B cell (primary cell): ENCODE measurements around the gene TMEM109. TPM values are rescaled to one million over a fixed set of nuclear protein-coding genes. Genes with fewer than 3 reads are reported as not detected.

ENCODE experiments used
- ATAC-seq: fragments of 200-7000 bp; cut with Tn5 transposase; one replicate; pipeline ENCODE4 v1.10.0; 2021; ENCODE audit warnings: low read depth, mild to moderate bottlenecking, moderate number of reproducible peaks, moderate library complexity
- CTCF ChIA-PET: fragments of 350-600 bp; sonication (Branson Sonifier 250); formaldehyde crosslinking; loops from one replicate; lab custom pipeline; 2021; ENCODE audit warnings: antibody characterized with exemption, inconsistent platforms; lab: Charles Lee
- POLR2A ChIA-PET: fragments of 350-600 bp; sonication (Branson Sonifier 250); formaldehyde crosslinking; loops from one replicate; lab custom pipeline; 2021; ENCODE audit warnings: antibody characterized with exemption; lab: Charles Lee
- DNase-seq: peaks from one replicate; pipeline ENCODE4 v3.0.0; 2013
- H2AFZ ChIP-seq: 2 replicates; pipeline ENCODE4 v1.6.1; 2012; ENCODE audit warnings: mild to moderate bottlenecking, low read depth, low read length; ENCODE audit not compliant: insufficient read depth, poor library complexity, severe bottlenecking
- H3K27ac ChIP-seq, 2 donors: 1 replicate in 1 of 2; 2 replicates in 1 of 2; pipeline ENCODE4 v1.5.1; 2012 to 2013; ENCODE audit warnings: low read length in 2 of 2, mild to moderate bottlenecking in 2 of 2, moderate library complexity in 1 of 2
- H3K27me3 ChIP-seq, 4 experiments: fragments of 200-600 bp in 1 of 4; sonication (generic) in 1 of 4; replicated peaks in 1 of 4; 1 replicate in 2 of 4; 2 replicates in 2 of 4; pipeline versions ENCODE4 v1.6.1 to v1.7.0; 2013 to 2016; ENCODE audit warnings: low read length in 3 of 4, mild to moderate bottlenecking in 2 of 4, mixed read lengths in 1 of 4, moderate library complexity in 1 of 4; ENCODE audit not compliant: insufficient read depth in 4 of 4, control insufficient read depth in 3 of 4; ENCODE audit errors: control extremely low read depth in 1 of 4
- H3K36me3 ChIP-seq, 2 experiments: replicated peaks in 1 of 2; 1 replicate in 1 of 2; 2 replicates in 1 of 2; pipeline versions ENCODE4 v1.6.1 to v1.7.1; 2013; ENCODE audit warnings: low read length in 1 of 2; ENCODE audit not compliant: insufficient read depth in 2 of 2, control insufficient read depth in 1 of 2; ENCODE audit errors: control extremely low read depth in 1 of 2, extremely low read depth in 1 of 2
- H3K4me1 ChIP-seq, 2 donors: fragments of 200-600 bp in 1 of 2; sonication (generic) in 1 of 2; 1 replicate in 1 of 2; 2 replicates in 1 of 2; pipeline versions ENCODE4 v1.5.1 to v1.6.1; 2013 to 2017; ENCODE audit warnings: low read length in 2 of 2; ENCODE audit not compliant: control insufficient read depth in 2 of 2, insufficient read depth in 2 of 2
- H3K4me2 ChIP-seq: replicated peaks from 2 replicates; pipeline ENCODE3; 2012; ENCODE audit warnings: mild to moderate bottlenecking, low read depth, low read length; ENCODE audit not compliant: poor library complexity, severe bottlenecking
- H3K4me3 ChIP-seq, 5 experiments: fragments of 200-600 bp in 1 of 5; sonication (generic) in 1 of 5; 1 replicate in 3 of 5; 2 replicates in 2 of 5; pipeline versions ENCODE4 v1.5.1 to v1.7.0; 2011 to 2016; ENCODE audit warnings: low read length in 4 of 5, mild to moderate bottlenecking in 4 of 5, low read depth in 2 of 5, control low read depth in 1 of 5, moderate library complexity in 1 of 5; ENCODE audit not compliant: insufficient read depth in 1 of 5; ENCODE audit errors: control extremely low read depth in 1 of 5, extremely low read depth in 1 of 5
- H3K79me2 ChIP-seq: fragments of 200-600 bp; sonication (generic); one replicate; pipeline ENCODE4 v1.6.0; 2016; ENCODE audit warnings: low read length; ENCODE audit not compliant: control insufficient read depth, insufficient read depth
- H3K9ac ChIP-seq: fragments of 200-600 bp; sonication (generic); 2 replicates; pipeline ENCODE4 v1.6.1; 2017; ENCODE audit warnings: mild to moderate bottlenecking, low read length, moderate library complexity
- H3K9me3 ChIP-seq, 3 donors: one replicate each; pipeline versions ENCODE4 v1.6.1 to v1.7.1; 2013; ENCODE audit warnings: low read length in 2 of 3; ENCODE audit not compliant: control insufficient read depth in 2 of 3, insufficient read depth in 1 of 3; ENCODE audit errors: control extremely low read depth in 1 of 3
- H4K20me1 ChIP-seq: 2 replicates; pipeline ENCODE4 v1.6.0; 2012; ENCODE audit warnings: mild to moderate bottlenecking, low read length; ENCODE audit not compliant: insufficient read depth, control insufficient read depth, poor library complexity, severe bottlenecking
- H3K27ac Mint-ChIP-seq: one replicate; pipeline ENCODE4 v1.8.0; 2021; ENCODE audit warnings: mixed read lengths
- H3K27me3 Mint-ChIP-seq: one replicate; pipeline ENCODE4 v1.8.0; 2021; ENCODE audit warnings: mixed read lengths
- H3K4me1 Mint-ChIP-seq: one replicate; pipeline ENCODE4 v1.8.0; 2021; ENCODE audit warnings: mixed read lengths
- H3K4me3 Mint-ChIP-seq: one replicate; pipeline ENCODE4 v1.8.0; 2021; ENCODE audit warnings: mixed read lengths
- H3K9me3 Mint-ChIP-seq: one replicate; pipeline ENCODE4 v1.8.0; 2022; ENCODE audit warnings: mixed read lengths; ENCODE audit not compliant: insufficient read depth
- EZH2 ChIP-seq: IDR thresholded peaks from 2 replicates; pipeline ENCODE4 v1.6.1; 2012; ENCODE audit warnings: borderline replicate concordance, low read depth, mild to moderate bottlenecking, moderate library complexity, low read length; ENCODE audit not compliant: insufficient read depth, poor library complexity, severe bottlenecking
- WGBS: methylation state at CpG from one replicate; pipeline ENCODE4 v1.1.5; 2013; ENCODE audit warnings: missing lambda C conversion rate; ENCODE audit not compliant: insufficient coverage; 5-methylcytosine and 5-hydroxymethylcytosine counted together
- intact Hi-C: fragments of 100-400 bp; cut with micrococcal nuclease; formaldehyde crosslinking; loops from one replicate; pipeline ENCODE4 v1.10.0; 2022
- polyA plus RNA-seq: library from polyadenylated mRNA; depleted of rRNA; stranded (reverse); fragments of >200 nt; gene quantifications from 2 replicates; pipeline ENCODE4 v1.2.3, GENCODE V29; 2012
- total RNA-seq, 2 donors: library from RNA; stranded (reverse); fragments of 120-200 nt in 1 of 2; gene quantifications; 1 replicate in 1 of 2; 2 replicates in 1 of 2; pipeline versions ENCODE4 v1.2.3 to v1.2.4, GENCODE V29; 2013 to 2022
- TF ChIP-seq, protein P1 (sequence below): fragments of 200-600 bp; IDR thresholded peaks from one replicate; pipeline ENCODE4 v1.8.0; 2022; ENCODE audit warnings: antibody characterized with exemption, mild to moderate bottlenecking

TMEM109 gene
- total and polyA plus RNA-seq, 2 donors (not counting 1 experiment from before 2014, with no cell fraction given): 32.0 to 99.4 TPM

DNA sequence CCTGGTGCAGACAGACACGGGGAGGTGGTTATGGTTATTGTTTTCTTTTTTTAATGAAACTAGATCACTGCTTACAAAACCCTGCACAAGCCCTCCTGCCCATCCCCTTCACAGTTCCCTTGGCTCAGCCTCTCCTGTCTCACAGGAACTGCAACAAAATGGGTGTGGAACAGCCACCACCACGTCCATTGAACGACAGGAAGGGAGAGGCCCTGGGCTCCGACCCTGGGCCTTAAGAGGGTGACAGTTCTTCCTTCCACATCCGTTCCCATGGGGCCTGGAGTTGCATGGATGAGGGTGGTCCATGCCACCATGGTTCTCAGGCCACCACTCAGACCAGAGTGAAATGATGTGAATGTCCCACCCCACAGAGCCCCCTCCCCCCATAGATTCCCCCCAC is 23.3 kb upstream of the TMEM109 start:
- Histone ChIP-seq H3K9me3 (no peaks in the 10 kb centered on the region), H3K27me3 (no peaks in the 10 kb centered on the region), H2AFZ (no peak overlapping the region), H4K20me1 (no peaks in the 10 kb centered on the region), H3K4me3 (no peak overlapping the region), H3K4me2 (no peak overlapping the region), H3K27ac (no peak overlapping the region), H3K4me1 (no peaks in the 10 kb centered on the region), H3K9ac (no peak overlapping the region), H3K36me3 (peaks cover 0 to 47% of the 10 kb centered on the region in 2 experiments), H3K79me2 (no peaks in the 10 kb centered on the region)
- intact Hi-C loops: no loop called here
- TF ChIP-seq EZH2: no peak
- TF ChIP-seq, protein P1, sequence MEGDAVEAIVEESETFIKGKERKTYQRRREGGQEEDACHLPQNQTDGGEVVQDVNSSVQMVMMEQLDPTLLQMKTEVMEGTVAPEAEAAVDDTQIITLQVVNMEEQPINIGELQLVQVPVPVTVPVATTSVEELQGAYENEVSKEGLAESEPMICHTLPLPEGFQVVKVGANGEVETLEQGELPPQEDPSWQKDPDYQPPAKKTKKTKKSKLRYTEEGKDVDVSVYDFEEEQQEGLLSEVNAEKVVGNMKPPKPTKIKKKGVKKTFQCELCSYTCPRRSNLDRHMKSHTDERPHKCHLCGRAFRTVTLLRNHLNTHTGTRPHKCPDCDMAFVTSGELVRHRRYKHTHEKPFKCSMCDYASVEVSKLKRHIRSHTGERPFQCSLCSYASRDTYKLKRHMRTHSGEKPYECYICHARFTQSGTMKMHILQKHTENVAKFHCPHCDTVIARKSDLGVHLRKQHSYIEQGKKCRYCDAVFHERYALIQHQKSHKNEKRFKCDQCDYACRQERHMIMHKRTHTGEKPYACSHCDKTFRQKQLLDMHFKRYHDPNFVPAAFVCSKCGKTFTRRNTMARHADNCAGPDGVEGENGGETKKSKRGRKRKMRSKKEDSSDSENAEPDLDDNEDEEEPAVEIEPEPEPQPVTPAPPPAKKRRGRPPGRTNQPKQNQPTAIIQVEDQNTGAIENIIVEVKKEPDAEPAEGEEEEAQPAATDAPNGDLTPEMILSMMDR: no peak
- CTCF ChIA-PET: interaction anchor here (0.6 to 1.5 kb wide), 5 partner anchors 8 to 113 kb away, joined by 3 to 5 read pairs (median 3); no protein-coding TSS in a partner anchor
- Mint-ChIP-seq H3K9me3 (no peaks in the 10 kb centered on the region), H3K4me1 (no peaks in the 10 kb centered on the region), H3K27me3 (no peaks in the 10 kb centered on the region), H3K4me3 (no peak overlapping the region), H3K27ac (no peak overlapping the region)
- POLR2A ChIA-PET: no interaction called here
- WGBS: no CpG with 5 or more reads among the region's 5 CpGs
- DNase-seq: no peak
- ATAC-seq: no peak

DNA sequence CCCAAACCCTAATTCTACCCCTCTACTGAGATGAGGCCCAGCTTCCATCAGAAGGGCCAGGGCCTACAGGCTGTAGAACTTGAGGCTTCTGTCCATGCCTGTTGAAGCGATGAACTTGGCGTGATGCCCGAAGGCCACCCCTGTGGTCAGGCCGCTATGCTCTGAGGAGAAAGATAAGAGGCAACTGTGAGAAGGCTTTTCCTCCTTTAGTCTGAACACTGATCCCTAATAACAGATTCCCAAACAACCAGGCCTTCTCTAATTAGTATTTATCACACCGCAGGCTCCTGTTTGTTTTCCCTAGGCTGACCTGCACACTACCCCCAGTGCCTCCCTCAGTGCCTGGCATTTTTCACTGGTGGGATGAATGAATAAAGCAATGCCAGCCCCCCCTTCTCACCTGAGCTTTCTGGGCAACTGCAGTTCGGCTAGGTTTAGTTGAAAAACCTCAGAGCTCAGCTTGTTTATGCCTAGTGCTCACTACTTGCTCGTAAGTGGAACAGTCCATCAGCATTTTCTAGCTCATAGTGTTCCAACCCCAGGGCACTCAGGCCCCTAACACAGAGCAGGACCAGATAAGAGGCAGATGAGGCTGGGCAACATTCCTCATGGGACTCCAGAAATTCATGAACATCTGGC is 22.7 kb upstream of the TMEM109 start:
- CTCF ChIA-PET: interaction anchor here (0.6 to 1.0 kb wide), 3 partner anchors 60 to 112 kb away, joined by 3 read pairs; no protein-coding TSS in a partner anchor
- no peak overlapping the region for H3K27ac ChIP-seq
- H3K4me3 ChIP-seq: no peak overlapping the region
- intact Hi-C loops: no loop called here
- peaks cover 0 to 53% of the 10 kb centered on the region in 2 experiments for H3K36me3 ChIP-seq
- H3K4me1 ChIP-seq: no peaks in the 10 kb centered on the region
- no peak overlapping the region for H3K27ac Mint-ChIP-seq
- no peaks in the 10 kb centered on the region for H3K9me3 ChIP-seq
- H3K4me1 Mint-ChIP-seq: no peaks in the 10 kb centered on the region
- H3K4me2 ChIP-seq: no peak overlapping the region
- H3K9me3 Mint-ChIP-seq: no peaks in the 10 kb centered on the region
- no peak for ATAC-seq
- H3K9ac ChIP-seq: no peak overlapping the region
- H3K79me2 ChIP-seq: no peaks in the 10 kb centered on the region
- WGBS: 82% methylated on average over 2 of the region's 7 CpGs
- DNase-seq: no peak
- no peaks in the 10 kb centered on the region for H4K20me1 ChIP-seq
- no peak overlapping the region for H3K4me3 Mint-ChIP-seq
- POLR2A ChIA-PET: interaction anchor here (0.9 kb wide), 1 partner anchor 10 kb away, joined by 3 read pairs; no protein-coding TSS in a partner anchor
- H3K27me3 ChIP-seq: no peaks in the 10 kb centered on the region
- H2AFZ ChIP-seq: no peak overlapping the region
- TF ChIP-seq, protein P1: no peak
- TF ChIP-seq EZH2: no peak
- no peaks in the 10 kb centered on the region for H3K27me3 Mint-ChIP-seq
